Left cardiac atrium (tissue), 4 donors: ENCODE measurements around the gene CDK12. TPM values are rescaled to one million over a fixed set of nuclear protein-coding genes. Genes with fewer than 3 reads are reported as not detected.
"Not testable (repeated sequence)": the region's sequence is repeated elsewhere in the genome, so short reads cannot be mapped to it uniquely, and the experiment has no call there.

ENCODE experiments used
- ATAC-seq, 2 donors: fragments of 200-7000 bp; cut with Tn5 transposase; one replicate each; pipeline ENCODE4 v1.9.1; 2020; ENCODE audit warnings: mild to moderate bottlenecking in 2 of 2, moderate library complexity in 2 of 2
- DNase-seq: peaks from one replicate; pipeline ENCODE4 v3.0.0-alpha.2; 2020
- intact Hi-C, 2 donors: fragments of 100-400 bp; cut with DNase I; formaldehyde crosslinking; loops; one replicate each; pipeline versions ENCODE4 v1.14.1 to v1.15.1; 2022 to 2023
- long read RNA-seq: library from polyadenylated mRNA; unstranded; transcript quantifications from one replicate; pipeline ENCODE4 v2.0.0, GENCODE V29; 2021
- total RNA-seq, 2 donors: library from RNA; stranded (reverse); fragmentation: NEBNext Ultra II Directional; extraction: Animal tissue kit (Norgen Biotek cat#: 25700); gene quantifications; one replicate each; pipeline ENCODE4 v1.2.1, GENCODE V29; 2021
- donor health status: DM: no; HTN: yes; CAD: no.
- donor health status: DM: no; HTN: yes; CAD: no; lungs with severe emphysema.
- donor health status: DM: yes; HTN: yes; CAD: no.
- donor health status: Dilated cardiomyopathy.

CDK12 gene
- 10 to 100 TPM; 23.7 to 28.6 TPM for total RNA-seq
- long read RNA-seq, partial matches to known transcripts, result 0 of 4 reads
- long read RNA-seq, other reads (novel, unspliced or antisense), result 1 of 4 reads

DNA sequence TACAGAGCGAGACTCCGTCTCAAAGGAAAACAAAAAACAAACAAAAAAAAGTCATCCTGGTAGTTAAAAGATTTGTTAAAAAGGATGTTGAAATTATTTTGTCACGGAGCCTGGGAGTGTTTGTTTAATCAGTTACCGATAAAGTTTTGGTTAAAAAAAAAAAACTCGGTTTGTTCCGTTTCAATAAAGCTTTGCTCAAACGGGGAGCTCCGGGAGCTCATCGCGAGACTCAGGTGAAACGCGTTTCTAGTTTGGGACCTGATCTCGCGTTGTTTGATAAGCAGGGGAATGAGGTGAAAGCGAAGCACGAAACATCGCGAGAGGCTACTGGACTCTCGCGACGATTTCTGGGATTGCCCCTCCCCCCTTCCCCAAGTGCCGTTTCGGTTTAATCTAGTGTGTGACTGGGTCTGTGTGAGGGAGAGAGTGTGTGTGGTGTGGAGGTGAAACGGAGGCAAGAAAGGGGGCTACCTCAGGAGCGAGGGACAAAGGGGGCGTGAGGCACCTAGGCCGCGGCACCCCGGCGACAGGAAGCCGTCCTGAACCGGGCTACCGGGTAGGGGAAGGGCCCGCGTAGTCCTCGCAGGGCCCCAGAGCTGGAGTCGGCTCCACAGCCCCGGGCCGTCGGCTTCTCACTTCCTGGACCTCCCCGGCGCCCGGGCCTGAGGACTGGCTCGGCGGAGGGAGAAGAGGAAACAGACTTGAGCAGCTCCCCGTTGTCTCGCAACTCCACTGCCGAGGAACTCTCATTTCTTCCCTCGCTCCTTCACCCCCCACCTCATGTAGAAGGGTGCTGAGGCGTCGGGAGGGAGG is at the start of gene CDK12:
TSS of gene CDK12 (plus strand) at position 374 of the 813 bp plus-strand sequence. CDS start 586 bp downstream, outside the sequence.
- DNase-seq (peak; percentile 96), ATAC-seq (peak; percentile 92 to 93)
- intact Hi-C loops, result no loop called here

DNA sequence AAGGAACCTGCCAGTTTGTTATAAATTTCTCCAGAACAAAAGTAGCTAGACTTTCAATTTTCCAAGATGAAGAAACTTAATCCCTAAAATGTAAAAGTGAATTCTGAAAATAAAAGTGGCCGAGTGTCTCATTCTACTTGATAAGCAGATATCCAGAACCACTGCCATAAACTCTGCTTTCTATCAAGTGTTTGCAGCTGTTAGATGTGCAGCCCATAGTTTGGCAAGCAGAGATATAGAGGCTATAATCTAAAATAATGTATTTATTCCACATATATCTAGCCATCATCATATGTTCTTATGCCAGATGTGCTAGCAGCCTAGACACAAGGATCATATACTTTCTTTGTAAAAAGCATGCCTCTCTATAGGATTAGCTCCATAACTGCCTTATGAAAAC is 45.1 kb upstream of the CDK12 start:
- intact Hi-C loops, result no loop called here
- DNase-seq (no peak), ATAC-seq (no peak)

DNA sequence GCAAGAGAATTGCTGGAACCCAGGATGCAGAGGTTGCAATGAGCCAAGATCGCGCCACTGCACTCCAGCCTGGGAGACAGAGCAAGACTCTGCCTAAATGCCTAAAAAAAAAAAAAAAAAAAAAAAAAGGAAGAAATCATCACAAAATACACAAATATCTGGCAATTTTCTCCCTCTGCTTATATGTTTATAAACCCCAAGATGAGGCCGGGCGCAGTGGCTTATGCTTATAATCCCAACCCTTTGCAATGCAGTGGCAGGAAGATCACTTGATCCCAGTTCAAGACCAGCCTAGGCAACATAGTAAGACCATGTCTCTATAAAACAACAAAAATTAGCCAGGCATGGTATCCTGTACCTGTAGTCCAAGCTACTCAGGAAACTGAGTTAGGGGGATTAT is 31.7 kb upstream of the CDK12 start:
- ATAC-seq (no peak), DNase-seq (no peak)
- intact Hi-C loops, result no loop called here

GRCh38 chr17:39439868-39440267 is 21.4 kb upstream of the CDK12 start:
- not testable (repeated sequence) for ATAC-seq, DNase-seq
- intact Hi-C loops, result loop anchor here in 1 of 2 donors (10.0 kb wide), 1 partner anchor 75 kb away; no protein-coding TSS in a partner anchor

DNA sequence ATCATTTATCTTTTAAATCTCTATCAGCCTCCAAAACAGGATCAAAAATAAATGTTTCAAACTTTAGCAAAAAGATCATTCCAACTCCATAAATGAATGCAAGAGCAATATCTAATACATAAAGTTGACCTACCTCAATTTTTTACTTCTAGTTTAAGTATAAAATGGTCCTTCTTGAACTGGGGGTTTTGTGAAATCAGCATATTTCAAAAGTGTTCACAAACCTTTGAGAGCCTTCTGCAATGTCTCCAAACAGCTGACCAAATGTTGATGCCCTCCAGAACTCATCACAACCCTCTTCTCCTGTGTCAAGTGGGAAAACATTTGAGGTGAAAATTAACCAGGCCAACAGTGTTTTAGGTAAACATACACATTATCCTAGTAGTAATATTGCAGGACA is 18.0 kb upstream of the CDK12 start:
- intact Hi-C loops, result no loop called here
- ATAC-seq, result no peak

DNA sequence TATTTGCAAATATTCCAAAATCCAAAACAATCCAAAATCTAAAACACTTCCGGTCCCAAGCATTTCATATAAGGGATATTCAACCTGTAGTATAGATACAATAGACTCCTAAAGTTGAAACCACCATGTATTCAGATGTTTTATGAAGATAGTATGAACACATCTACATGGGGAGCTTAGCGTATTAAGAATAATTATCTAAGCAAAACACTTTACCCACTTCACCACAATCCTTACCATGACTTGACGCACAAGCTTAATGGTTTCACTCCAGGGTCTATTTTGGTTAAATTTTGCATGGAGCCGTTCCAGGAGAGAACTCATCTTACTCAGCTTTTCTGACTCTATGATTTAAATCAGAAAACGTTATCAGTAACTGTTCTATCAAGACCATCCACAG is 13.7 kb upstream of the CDK12 start:
- DNase-seq, result no peak
- intact Hi-C loops, result no loop called here
- no peak for ATAC-seq

More for the DNA sequence above, 18.0 kb upstream of the CDK12 start:
- DNase-seq, result no peak

DNA sequence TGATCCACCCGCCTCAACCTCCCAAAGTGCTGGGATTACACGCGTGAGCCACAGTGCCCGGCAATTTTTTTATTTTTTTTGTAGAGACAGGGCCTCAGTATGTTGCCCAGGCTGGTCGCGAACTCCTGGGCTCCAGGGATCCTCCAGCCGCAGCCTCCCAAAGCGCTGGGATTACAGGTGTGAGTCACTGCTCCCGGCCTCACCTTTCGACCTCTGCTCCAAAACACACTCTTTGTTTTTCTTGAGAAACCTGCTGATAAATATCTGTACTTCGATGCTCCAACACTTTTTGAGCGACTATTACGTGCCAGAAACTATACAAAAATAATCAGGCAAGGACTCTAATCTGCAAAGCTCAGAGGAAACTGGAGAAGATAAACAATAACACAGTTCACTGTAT is 11.2 kb upstream of the CDK12 start:
- intact Hi-C loops, result no loop called here
- no peak for ATAC-seq
- no peak for DNase-seq

- ATAC-seq (peak; percentile 99 to 100), DNase-seq (peak; percentile 93)
- intact Hi-C loops, result no loop called here
Measured at GRCh38 chr17:39450847-39451581, 10.3 kb upstream of the CDK12 start, which contains the start of gene MED1. Gene MED1 (minus strand): TSS chr17:39451263. CDS start chr17:39451062, 201 bp downstream.

DNA sequence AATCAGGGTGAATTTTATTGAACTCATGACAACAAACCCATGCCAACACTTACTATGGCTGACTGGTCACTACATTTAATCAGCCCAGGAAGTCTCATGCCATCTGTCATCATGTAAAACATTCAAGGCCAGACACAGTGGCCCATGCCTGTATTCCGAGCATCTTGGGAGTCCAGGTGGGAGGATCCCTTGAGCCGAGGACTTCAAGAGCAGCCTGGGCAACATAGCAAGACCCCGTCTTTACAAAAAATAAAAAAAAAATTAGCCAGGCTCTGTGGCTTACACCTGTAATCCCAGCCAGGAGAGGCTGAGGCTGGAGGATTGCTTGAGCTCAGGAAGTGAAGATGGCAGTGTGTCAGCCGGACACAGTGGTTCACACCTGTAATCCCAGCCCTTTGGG is 5.4 kb upstream of the CDK12 start:
- DNase-seq (no peak), ATAC-seq (no peak)
- intact Hi-C loops, result no loop called here

DNA sequence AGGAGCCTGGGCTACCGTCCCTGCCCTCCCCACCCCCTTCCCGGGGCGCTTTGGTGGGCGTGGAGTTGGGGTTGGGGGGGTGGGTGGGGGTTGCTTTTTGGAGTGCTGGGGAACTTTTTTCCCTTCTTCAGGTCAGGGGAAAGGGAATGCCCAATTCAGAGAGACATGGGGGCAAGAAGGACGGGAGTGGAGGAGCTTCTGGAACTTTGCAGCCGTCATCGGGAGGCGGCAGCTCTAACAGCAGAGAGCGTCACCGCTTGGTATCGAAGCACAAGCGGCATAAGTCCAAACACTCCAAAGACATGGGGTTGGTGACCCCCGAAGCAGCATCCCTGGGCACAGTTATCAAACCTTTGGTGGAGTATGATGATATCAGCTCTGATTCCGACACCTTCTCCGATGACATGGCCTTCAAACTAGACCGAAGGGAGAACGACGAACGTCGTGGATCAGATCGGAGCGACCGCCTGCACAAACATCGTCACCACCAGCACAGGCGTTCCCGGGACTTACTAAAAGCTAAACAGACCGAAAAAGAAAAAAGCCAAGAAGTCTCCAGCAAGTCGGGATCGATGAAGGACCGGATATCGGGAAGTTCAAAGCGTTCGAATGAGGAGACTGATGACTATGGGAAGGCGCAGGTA is 762 bp downstream of the CDK12 start:
- ATAC-seq, result peak; percentile 32 to 36
- intact Hi-C loops, result no loop called here
- peak; percentile 69 for DNase-seq

DNA sequence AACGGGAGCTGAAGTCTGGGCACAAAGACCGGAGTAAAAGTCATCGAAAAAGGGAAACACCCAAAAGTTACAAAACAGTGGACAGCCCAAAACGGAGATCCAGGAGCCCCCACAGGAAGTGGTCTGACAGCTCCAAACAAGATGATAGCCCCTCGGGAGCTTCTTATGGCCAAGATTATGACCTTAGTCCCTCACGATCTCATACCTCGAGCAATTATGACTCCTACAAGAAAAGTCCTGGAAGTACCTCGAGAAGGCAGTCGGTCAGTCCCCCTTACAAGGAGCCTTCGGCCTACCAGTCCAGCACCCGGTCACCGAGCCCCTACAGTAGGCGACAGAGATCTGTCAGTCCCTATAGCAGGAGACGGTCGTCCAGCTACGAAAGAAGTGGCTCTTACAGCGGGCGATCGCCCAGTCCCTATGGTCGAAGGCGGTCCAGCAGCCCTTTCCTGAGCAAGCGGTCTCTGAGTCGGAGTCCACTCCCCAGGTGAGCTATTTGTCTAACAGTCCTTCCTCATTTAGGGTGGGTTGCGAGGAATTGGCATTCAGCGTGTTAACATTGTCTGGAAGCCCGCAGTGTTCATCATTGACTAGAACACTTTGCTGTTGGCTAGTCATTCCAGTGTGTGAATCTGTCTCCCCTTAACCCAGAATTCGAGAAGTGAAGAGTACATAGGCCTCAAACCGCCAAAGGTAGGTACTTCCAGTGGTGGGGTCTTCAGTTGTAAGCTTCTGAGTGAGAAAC is 1.5 kb downstream of the CDK12 start:
- ATAC-seq (no peak), DNase-seq (no peak)
- intact Hi-C loops, result no loop called here

DNA sequence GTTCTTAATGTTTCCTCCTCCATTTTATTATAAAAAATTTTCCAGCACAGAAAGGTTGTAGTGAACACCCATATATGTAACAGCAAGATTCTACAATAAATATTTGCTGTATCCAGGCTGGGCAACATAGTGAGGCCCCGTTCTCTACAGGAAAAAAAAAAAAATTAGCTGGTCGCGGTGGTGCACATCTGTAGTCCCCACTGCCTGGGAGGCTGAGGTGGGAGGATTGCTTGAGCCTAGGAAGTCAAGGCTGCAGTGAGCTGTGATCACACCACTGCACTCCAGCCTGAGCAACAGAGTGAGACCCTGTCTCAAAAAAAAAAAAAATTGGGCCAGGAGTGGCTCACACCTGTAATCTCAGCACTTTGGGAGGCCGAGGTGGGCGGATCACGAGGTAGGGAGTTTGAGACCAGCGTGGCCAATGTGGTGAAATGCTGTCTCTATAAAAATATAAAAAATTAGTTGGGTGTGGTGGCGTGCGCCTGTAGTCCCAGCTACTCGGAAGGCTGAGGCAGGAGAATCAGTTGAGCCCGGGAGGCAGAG is 3.4 kb downstream of the CDK12 start:
- DNase-seq, intact Hi-C loops, ATAC-seq: not testable (repeated sequence)

- intact Hi-C loops, ATAC-seq, DNase-seq: not testable (repeated sequence)
Measured at GRCh38 chr17:39468610-39469009, 7.3 kb downstream of the CDK12 start.

DNA sequence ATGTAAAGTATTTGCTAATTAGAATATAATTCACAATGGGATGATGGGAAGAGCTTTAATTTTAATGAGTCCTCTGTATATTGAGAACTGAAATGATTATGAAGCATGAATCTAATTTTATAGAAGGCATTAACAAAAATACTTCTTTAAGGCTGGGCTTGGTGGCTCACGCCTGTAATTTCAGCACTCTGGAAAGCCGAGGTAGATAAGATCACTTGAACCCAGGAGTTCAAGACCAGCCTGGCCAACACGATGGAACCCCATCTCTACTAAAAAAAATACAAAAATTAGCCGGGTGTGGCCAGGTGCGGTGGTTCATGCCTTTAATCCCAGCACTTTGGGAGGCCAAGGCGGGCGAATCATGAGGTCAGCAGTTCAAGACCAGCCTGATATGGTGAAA is 12.0 kb downstream of the CDK12 start:
- no peak for DNase-seq
- no peak for ATAC-seq
- intact Hi-C loops, result no loop called here

DNA sequence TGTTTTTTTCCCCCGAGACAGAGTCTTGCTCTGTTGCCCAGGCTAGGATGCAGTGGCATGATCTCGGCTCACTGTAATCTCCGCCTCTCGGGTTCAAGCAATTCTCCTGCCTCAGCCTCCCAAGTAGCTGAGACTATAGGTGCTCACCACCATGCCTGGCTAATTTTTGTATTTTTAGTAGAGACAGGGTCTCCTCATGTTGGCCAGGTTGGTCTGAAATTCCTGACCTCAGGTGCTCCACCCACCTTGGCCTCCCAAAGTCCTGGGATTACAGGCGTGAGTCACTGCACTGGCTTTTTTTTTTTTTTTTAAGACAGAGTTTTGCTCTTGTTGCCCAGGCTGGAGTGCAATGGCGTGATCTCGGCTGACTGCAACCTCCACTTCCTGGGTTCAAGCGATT is 18.3 kb downstream of the CDK12 start:
- DNase-seq, ATAC-seq, intact Hi-C loops: not testable (repeated sequence)

DNA sequence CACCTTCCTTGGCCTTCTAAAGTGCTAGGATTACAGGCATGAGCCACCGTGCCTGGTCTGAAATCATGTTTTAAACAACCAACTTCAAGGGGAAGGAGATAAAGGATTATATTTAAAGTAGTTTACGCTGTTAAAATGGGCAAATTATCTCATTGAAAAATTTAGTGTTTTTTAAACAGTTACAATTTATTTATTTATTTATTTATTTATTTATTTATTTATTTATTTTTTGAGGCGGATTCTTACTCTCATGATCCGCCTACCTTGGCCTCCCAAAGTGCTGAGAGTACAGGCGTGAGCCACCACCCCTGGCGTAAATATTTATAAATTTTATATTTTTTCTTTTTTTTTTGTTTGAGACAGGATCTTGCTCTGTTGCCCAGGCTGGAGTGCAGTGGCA is 22.2 kb downstream of the CDK12 start:
- intact Hi-C loops, result no loop called here
- DNase-seq (no peak), ATAC-seq (no peak)

- DNase-seq (no peak), ATAC-seq (no peak)
- intact Hi-C loops, result no loop called here
Measured at GRCh38 chr17:39484178-39484577, 22.9 kb downstream of the CDK12 start.

DNA sequence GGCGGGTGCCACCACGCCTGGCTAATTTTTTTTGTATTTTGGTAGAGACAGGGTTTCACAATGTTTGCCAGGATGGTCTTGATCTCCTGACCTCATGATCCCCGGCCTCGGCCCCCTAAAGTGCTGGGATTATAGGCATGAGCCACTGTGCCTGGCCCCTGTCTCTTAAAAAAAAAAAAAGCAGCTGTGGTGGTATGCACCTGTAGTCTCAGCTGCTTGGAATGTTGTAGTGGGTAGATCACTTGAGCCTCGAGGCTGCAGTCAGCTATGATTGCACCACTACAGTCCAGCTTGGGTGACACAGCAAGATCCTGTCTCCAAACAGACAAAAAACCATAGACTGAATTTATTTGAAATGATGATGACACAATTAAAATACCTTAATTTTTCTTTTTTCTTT is 24.3 kb downstream of the CDK12 start:
- intact Hi-C loops, result no loop called here
- DNase-seq (no peak), ATAC-seq (no peak)

GRCh38 chr17:39486242-39486641 is 25.0 kb downstream of the CDK12 start:
- DNase-seq (no peak), ATAC-seq (no peak)
- intact Hi-C loops, result no loop called here
